Mesenchymal stem cell (in vitro differentiated cells and primary cell): Measurements from ENCODE around the gene PTPRG.

Source experiments
- DNase-seq: peaks from one replicate; pipeline ENCODE4 v3.0.0-alpha.2; 2013
- H2AFZ ChIP-seq: one replicate; pipeline ENCODE4 v1.6.1; 2013; ENCODE audit warnings: low read depth, mild to moderate bottlenecking, control low read depth, inconsistent platforms, low read length, moderate library complexity
- H2AK5ac ChIP-seq: 2 replicates; pipeline ENCODE4 v1.6.1; 2013; ENCODE audit warnings: low read length, moderate library complexity, mild to moderate bottlenecking, inconsistent platforms; ENCODE audit not compliant: severe bottlenecking
- H2BK120ac ChIP-seq: one replicate; pipeline ENCODE4 v1.6.1; 2013; ENCODE audit warnings: low read depth, mild to moderate bottlenecking, inconsistent platforms, low read length, moderate library complexity
- H2BK12ac ChIP-seq, 2 experiments: one replicate each; pipeline ENCODE4 v1.6.1; 2013; ENCODE audit warnings: inconsistent platforms in 2 of 2, low read length in 2 of 2, mild to moderate bottlenecking in 2 of 2, moderate library complexity in 2 of 2, control low read depth in 1 of 2
- H2BK15ac ChIP-seq: one replicate; pipeline ENCODE4 v1.6.1; 2013; ENCODE audit warnings: mild to moderate bottlenecking, low read depth, inconsistent platforms; ENCODE audit not compliant: poor library complexity, severe bottlenecking
- H2BK5ac ChIP-seq: 2 replicates; pipeline ENCODE4 v1.6.1; 2013; ENCODE audit warnings: low read depth, mild to moderate bottlenecking, low read length, control low read depth, inconsistent platforms; ENCODE audit not compliant: poor library complexity, severe bottlenecking
- H3K14ac ChIP-seq, 2 experiments: one replicate each; pipeline ENCODE4 v1.6.1; 2013; ENCODE audit warnings: inconsistent platforms in 2 of 2, low read length in 2 of 2, control low read depth in 1 of 2, mild to moderate bottlenecking in 1 of 2, moderate library complexity in 1 of 2
- H3K18ac ChIP-seq, 2 experiments: one replicate each; pipeline ENCODE4 v1.6.1; 2013; ENCODE audit warnings: inconsistent platforms in 2 of 2, low read length in 2 of 2, control low read depth in 1 of 2, low read depth in 1 of 2, mild to moderate bottlenecking in 1 of 2
- H3K23ac ChIP-seq, 2 experiments: one replicate each; pipeline ENCODE4 v1.6.1; 2013; ENCODE audit warnings: inconsistent platforms in 2 of 2, low read length in 2 of 2, mild to moderate bottlenecking in 2 of 2, moderate library complexity in 2 of 2, control low read depth in 1 of 2
- H3K27ac ChIP-seq: 2 replicates; pipeline ENCODE4 v1.5.1; 2013; ENCODE audit warnings: mild to moderate bottlenecking, moderate library complexity, low read length, control low read depth, inconsistent platforms; ENCODE audit not compliant: poor library complexity, severe bottlenecking
- H3K27me3 ChIP-seq, 2 experiments: 2 replicates each; pipeline versions ENCODE4 v1.6.1 to v1.7.0; 2013; ENCODE audit warnings: low read length in 2 of 2, mild to moderate bottlenecking in 2 of 2, moderate library complexity in 2 of 2, control low read depth in 1 of 2, inconsistent platforms in 1 of 2; ENCODE audit not compliant: control insufficient read depth in 1 of 2, insufficient read depth in 1 of 2
- H3K36me3 ChIP-seq, 2 experiments: 2 replicates each; pipeline versions ENCODE4 v1.6.1 to v1.7.0; 2013; ENCODE audit warnings: low read length in 2 of 2, control low read depth in 1 of 2, inconsistent platforms in 1 of 2, low read depth in 1 of 2, mild to moderate bottlenecking in 1 of 2; ENCODE audit not compliant: insufficient read depth in 2 of 2, control insufficient read depth in 1 of 2
- H3K4ac ChIP-seq, 2 experiments: one replicate each; pipeline ENCODE4 v1.6.1; 2013; ENCODE audit warnings: inconsistent platforms in 2 of 2, low read length in 2 of 2, mild to moderate bottlenecking in 2 of 2, moderate library complexity in 2 of 2, control low read depth in 1 of 2, low read depth in 1 of 2
- H3K4me1 ChIP-seq: 2 replicates; pipeline ENCODE4 v1.6.1; 2013; ENCODE audit warnings: low read depth, low read length, control low read depth; ENCODE audit not compliant: control insufficient read depth, insufficient read depth
- H3K4me2 ChIP-seq: 2 replicates; pipeline ENCODE4 v1.6.1; 2013; ENCODE audit warnings: low read length, mild to moderate bottlenecking, inconsistent platforms; ENCODE audit not compliant: poor library complexity, severe bottlenecking
- H3K4me3 ChIP-seq, 2 experiments: 2 replicates each; pipeline versions ENCODE4 v1.5.1 to v1.7.0; 2013; ENCODE audit warnings: low read length in 2 of 2, mild to moderate bottlenecking in 2 of 2, control low read depth in 1 of 2, low read depth in 1 of 2; ENCODE audit not compliant: insufficient read depth in 1 of 2
- H3K79me1 ChIP-seq: replicated peaks from 2 replicates; pipeline ENCODE4 v1.6.1; 2013; ENCODE audit warnings: mild to moderate bottlenecking, control low read depth, low read length, inconsistent platforms; ENCODE audit not compliant: poor library complexity, severe bottlenecking
- H3K9ac ChIP-seq: 2 replicates; pipeline ENCODE4 v1.7.0; 2013; ENCODE audit warnings: mild to moderate bottlenecking, low read length, moderate library complexity
- H3K9me3 ChIP-seq: 2 replicates; pipeline ENCODE4 v1.7.0; 2013; ENCODE audit warnings: mild to moderate bottlenecking, low read length; ENCODE audit not compliant: control insufficient read depth
- H4K8ac ChIP-seq: one replicate; pipeline ENCODE4 v1.6.1; 2013; ENCODE audit warnings: inconsistent platforms, mild to moderate bottlenecking, low read length, moderate library complexity
- H4K91ac ChIP-seq: one replicate; pipeline ENCODE4 v1.6.1; 2013; ENCODE audit warnings: mild to moderate bottlenecking, low read length, inconsistent platforms
- WGBS: methylation state at CpG from one replicate; pipeline ENCODE4 v1.1.7; 2013; ENCODE audit warnings: mixed read lengths; 5-methylcytosine and 5-hydroxymethylcytosine counted together

PTPRG gene

GRCh38 chr3:62319570-62320243, 758.3 kb downstream of the PTPRG start:
- H3K27ac ChIP-seq: no peak overlapping the region
- no peak overlapping the region for H2BK15ac ChIP-seq
- H2BK5ac ChIP-seq: no peak overlapping the region
- no peak overlapping the region for H3K9ac ChIP-seq
- over 99% methylated on average over 5 of the region's 7 CpGs for WGBS
- H2AK5ac ChIP-seq: no peak overlapping the region
- H2BK120ac ChIP-seq: no peak overlapping the region
- H3K36me3 ChIP-seq: peaks cover 0 to 14% of the 10 kb centered on the region in 2 experiments
- no peak for DNase-seq
- H3K4me3 ChIP-seq: peak overlapping the region; percentile 63 to 83
- no peak overlapping the region for H4K8ac ChIP-seq
- peaks cover 2% of the 10 kb centered on the region for H3K4me1 ChIP-seq
- H3K18ac ChIP-seq: no peak overlapping the region
- no peak overlapping the region for H2BK12ac ChIP-seq
- H3K14ac ChIP-seq: no peak overlapping the region
- no peak overlapping the region for H3K4ac ChIP-seq
- H3K23ac ChIP-seq: no peak overlapping the region
- no peak overlapping the region for H2AFZ ChIP-seq
- no peaks in the 10 kb centered on the region for H3K9me3 ChIP-seq
- no peak overlapping the region for H4K91ac ChIP-seq
- no peaks in the 10 kb centered on the region for H3K27me3 ChIP-seq
- H3K4me2 ChIP-seq: peak overlapping the region; percentile 88
- H3K79me1 ChIP-seq: peaks cover 4% of the 10 kb centered on the region

DNA sequence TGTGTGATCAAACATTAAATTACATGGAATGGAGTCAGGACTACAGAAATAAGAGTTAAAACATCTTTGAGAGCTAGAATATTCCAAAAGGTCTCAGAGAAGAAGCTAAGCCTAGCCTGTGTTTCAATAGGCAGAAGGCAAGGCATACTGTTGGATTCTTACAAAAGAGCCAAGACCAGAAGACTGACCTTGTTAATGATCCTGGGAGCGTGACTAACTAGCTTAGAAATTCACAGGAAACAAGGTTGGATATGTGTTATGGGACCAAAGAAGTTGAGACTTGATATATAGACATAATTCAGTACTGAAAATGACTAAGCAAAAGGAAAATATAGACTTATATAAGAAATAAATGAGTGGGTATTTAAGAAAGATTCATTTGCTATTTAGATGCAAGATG, 761.9 kb downstream of the PTPRG start:
- no peak overlapping the region for H2BK12ac ChIP-seq
- H2BK15ac ChIP-seq: no peak overlapping the region
- H3K23ac ChIP-seq: no peak overlapping the region
- H2AK5ac ChIP-seq: no peak overlapping the region
- no peak overlapping the region for H4K8ac ChIP-seq
- no peak overlapping the region for H2AFZ ChIP-seq
- H3K4me3 ChIP-seq: no peak overlapping the region
- no peak overlapping the region for H3K4me2 ChIP-seq
- no peak overlapping the region for H2BK120ac ChIP-seq
- H3K9me3 ChIP-seq: no peaks in the 10 kb centered on the region
- no peaks in the 10 kb centered on the region for H3K27me3 ChIP-seq
- H3K27ac ChIP-seq: no peak overlapping the region
- H3K4ac ChIP-seq: no peak overlapping the region
- no peak for DNase-seq
- peaks cover 4% of the 10 kb centered on the region for H3K79me1 ChIP-seq
- no peak overlapping the region for H4K91ac ChIP-seq
- H3K14ac ChIP-seq: no peak overlapping the region
- no peak overlapping the region for H2BK5ac ChIP-seq
- peaks cover 0 to 14% of the 10 kb centered on the region in 2 experiments for H3K36me3 ChIP-seq
- H3K18ac ChIP-seq: no peak overlapping the region
- WGBS: 91% methylated on average over 1 of the region's 1 CpG
- no peak overlapping the region for H3K9ac ChIP-seq
- peaks cover 2% of the 10 kb centered on the region for H3K4me1 ChIP-seq

- DNase-seq: no peak
- no peak overlapping the region for H2AFZ ChIP-seq
- peaks cover 0 to 14% of the 10 kb centered on the region in 2 experiments for H3K36me3 ChIP-seq
- H3K27me3 ChIP-seq: no peaks in the 10 kb centered on the region
- no peak overlapping the region for H3K27ac ChIP-seq
- no peaks in the 10 kb centered on the region for H3K4me1 ChIP-seq
- no peak overlapping the region for H3K23ac ChIP-seq
- H2BK12ac ChIP-seq: no peak overlapping the region
- H2BK15ac ChIP-seq: no peak overlapping the region
- H3K4me3 ChIP-seq: no peak overlapping the region
- H3K79me1 ChIP-seq: no peaks in the 10 kb centered on the region
- no peak overlapping the region for H3K18ac ChIP-seq
- no peak overlapping the region for H2BK120ac ChIP-seq
- no peak overlapping the region for H3K4me2 ChIP-seq
- H3K14ac ChIP-seq: no peak overlapping the region
- no peak overlapping the region for H2AK5ac ChIP-seq
- H3K9ac ChIP-seq: no peak overlapping the region
- no peak overlapping the region for H4K8ac ChIP-seq
- H2BK5ac ChIP-seq: no peak overlapping the region
- 98% methylated on average over 6 of the region's 8 CpGs for WGBS
- H4K91ac ChIP-seq: no peak overlapping the region
- H3K9me3 ChIP-seq: no peaks in the 10 kb centered on the region
- H3K4ac ChIP-seq: no peak overlapping the region
These were observed 764.5 kb downstream of the PTPRG start for GRCh38 chr3:62325896-62326295.

GRCh38 chr3:62329971-62330370, 768.6 kb downstream of the PTPRG start:
- no peaks in the 10 kb centered on the region for H3K27me3 ChIP-seq
- no peaks in the 10 kb centered on the region for H3K36me3 ChIP-seq
- no peak overlapping the region for H3K23ac ChIP-seq
- no peak overlapping the region for H4K91ac ChIP-seq
- no peak overlapping the region for H2AK5ac ChIP-seq
- no peak overlapping the region for H3K27ac ChIP-seq
- no peaks in the 10 kb centered on the region for H3K4me1 ChIP-seq
- no peak for DNase-seq
- no peak overlapping the region for H2BK5ac ChIP-seq
- H3K79me1 ChIP-seq: no peaks in the 10 kb centered on the region
- no peak overlapping the region for H3K18ac ChIP-seq
- no peak overlapping the region for H2BK12ac ChIP-seq
- no peak overlapping the region for H2BK15ac ChIP-seq
- H3K4me2 ChIP-seq: no peak overlapping the region
- no peak overlapping the region for H2AFZ ChIP-seq
- no peak overlapping the region for H3K9ac ChIP-seq
- H3K9me3 ChIP-seq: no peaks in the 10 kb centered on the region
- H2BK120ac ChIP-seq: no peak overlapping the region
- H3K4me3 ChIP-seq: no peak overlapping the region
- 83% methylated on average over 4 of the region's 5 CpGs for WGBS
- H4K8ac ChIP-seq: no peak overlapping the region
- no peak overlapping the region for H3K14ac ChIP-seq
- H3K4ac ChIP-seq: no peak overlapping the region
